ENCODE data around the gene IGSF9. TPM values are rescaled to one million over a fixed set of nuclear protein-coding genes. Genes with fewer than 3 reads are reported as not detected.

Gene IGSF9
- polyA plus RNA-seq, 3 donors, result 0.56 to 1.6 (median 1.4) TPM

Other genes starting within 250 kb of the IGSF9 start
- 1 to 10 TPM in 1 of 3 donors, under 1 TPM in 1, not detected in 1; 0.07 to 4.6 TPM for gene CRP, start 231.0 kb downstream of the IGSF9 start, polyA plus RNA-seq
- 100 to 1,000 TPM in 1 of 3 donors, 10 to 100 TPM in 2; 83.6 to 111 (median 90.2) TPM for gene DUSP23, start 164.7 kb downstream of the IGSF9 start, polyA plus RNA-seq
- gene FCRL6, start 143.3 kb downstream of the IGSF9 start, polyA plus RNA-seq, result 1 to 10 TPM in 1 of 3 donors, under 1 TPM in 2; 0.08 to 1.1 (median 0.19) TPM
- 1 to 10 TPM; 1.0 to 3.1 (median 2.7) TPM for gene SLAMF8, start 118.7 kb downstream of the IGSF9 start, polyA plus RNA-seq
- gene VSIG8, start 83.0 kb downstream of the IGSF9 start, polyA plus RNA-seq, result under 1 TPM in 2 of 3 donors, not detected in 1; 0.03 to 0.22 TPM
- 1 to 10 TPM in 1 of 3 donors, under 1 TPM in 1, not detected in 1; 0.33 to 1.1 TPM for gene CFAP45, start 45.4 kb downstream of the IGSF9 start, polyA plus RNA-seq
- 100 to 1,000 TPM; 273 to 442 (median 340) TPM for gene TAGLN2, start 20.1 kb downstream of the IGSF9 start, polyA plus RNA-seq
- gene SLAMF9, start 8.6 kb upstream of the IGSF9 start, polyA plus RNA-seq, result under 1 TPM in 1 of 3 donors, not detected in 2; 0.12 TPM
- 1 to 10 TPM in 2 of 3 donors, under 1 TPM in 1; 0.90 to 4.1 (median 2.4) TPM for gene PIGM, start 86.4 kb upstream of the IGSF9 start, polyA plus RNA-seq
- under 1 TPM in 2 of 3 donors, not detected in 1; 0.09 to 0.12 TPM for gene KCNJ10, start 124.5 kb upstream of the IGSF9 start, polyA plus RNA-seq
- gene KCNJ9, start 135.9 kb upstream of the IGSF9 start, polyA plus RNA-seq, result under 1 TPM in 1 of 3 donors, not detected in 2; 0.03 TPM
- gene IGSF8, start 153.0 kb upstream of the IGSF9 start, polyA plus RNA-seq, result 10 to 100 TPM; 13.8 to 24.8 (median 23.9) TPM
- gene ATP1A2, start 170.1 kb upstream of the IGSF9 start, polyA plus RNA-seq, result 100 to 1,000 TPM in 1 of 3 donors, 10 to 100 TPM in 1, 1 to 10 TPM in 1; 7.3 to 110 (median 25.6) TPM
- gene ATP1A4, start 206.0 kb upstream of the IGSF9 start, polyA plus RNA-seq, result under 1 TPM; 0.13 to 0.56 (median 0.54) TPM
- under 1 TPM in 2 of 3 donors, not detected in 1; 0.13 to 0.35 TPM for gene CASQ1, start 245.0 kb upstream of the IGSF9 start, polyA plus RNA-seq